ENCODE measurements around the gene COQ9. TPM values are rescaled to one million over a fixed set of nuclear protein-coding genes. Genes with fewer than 3 reads are reported as not detected.

Gene COQ9
- total RNA-seq, 1 experiment from 2014 or later = 32.9 TPM

- H3K9me3 ChIP-seq (ENCODE audit: control insufficient read depth, low read depth, low read length) = no peaks in the 10 kb centered on the region
- H3K27ac Mint-ChIP-seq = peak overlapping the region; percentile 21 to 86 (median 70); a peak in 5 of 7 replicates
- H2AFZ ChIP-seq (ENCODE audit: low read length) = no peak overlapping the region
- no peak overlapping the region for H3K23ac ChIP-seq (ENCODE audit: insufficient read length, low read depth, low read length)
- no peak overlapping the region; the same call in 1 of the 2 replicates for H3K14ac ChIP-seq (ENCODE audit: insufficient read depth, low read length)
- peaks cover 20 to 30% (median 21%) of the 10 kb centered on the region in 3 experiments for H3K36me3 Mint-ChIP-seq (ENCODE audit: insufficient read depth in 1 of 3, low read depth in 3 of 3)
- no peaks in the 10 kb centered on the region for H3K79me1 ChIP-seq (ENCODE audit: insufficient read depth, low read depth, low read length, poor library complexity, severe bottlenecking)
- no peak overlapping the region for H3K9ac ChIP-seq (ENCODE audit: extremely low read depth, insufficient read length, low read length)
- peaks cover 9% of the 10 kb centered on the region for H3K27me3 Mint-ChIP-seq (ENCODE audit: low read depth)
- H3K4me2 ChIP-seq (ENCODE audit: insufficient read depth, insufficient read length, low read length) = peak overlapping the region; percentile 34
- no peak overlapping the region for H4K91ac ChIP-seq (ENCODE audit: insufficient read length, low read depth, low read length)
- no peak overlapping the region for H2BK5ac ChIP-seq (ENCODE audit: insufficient read length, low read length)
- DNase-seq = peak; percentile 24
- no peak for TF ChIP-seq CTCF (conservative IDR thresholded peaks at IDR 0.05)
- peaks cover 39 to 62% of the 10 kb centered on the region in 2 experiments for H3K4me1 Mint-ChIP-seq
- H4K8ac ChIP-seq (replicated peaks; ENCODE audit: insufficient read length, low read depth, low read length) = no peak overlapping the region
- H3K18ac ChIP-seq (ENCODE audit: insufficient read length, low read depth, low read length) = no peak overlapping the region
- no CpG with 5 or more reads among the region's 30 CpGs for WGBS (ENCODE audit: extremely low coverage, insufficient read length, low lambda C conversion rate)
- peak overlapping the region in 1 of 2 experiments; percentile 61; a peak in 2 of 5 replicates for H3K4me3 Mint-ChIP-seq
- no peak overlapping the region for H3K27ac ChIP-seq (ENCODE audit: insufficient read length, low read depth, low read length)
- no peak overlapping the region for H2AK5ac ChIP-seq (ENCODE audit: insufficient read length, low read length)
- H3T11ph ChIP-seq (ENCODE audit: low read length) = no peak overlapping the region
- no peak overlapping the region for H2BK15ac ChIP-seq (ENCODE audit: low read depth, low read length)
- H3K56ac ChIP-seq (ENCODE audit: insufficient read length, low read depth, low read length) = no peak overlapping the region
- H2BK120ac ChIP-seq (ENCODE audit: low read depth, low read length, poor library complexity, severe bottlenecking) = no peak overlapping the region
- H2BK12ac ChIP-seq (ENCODE audit: insufficient read length, low read depth, low read length) = no peak overlapping the region
- no peak overlapping the region for H3K4ac ChIP-seq (ENCODE audit: low read depth, low read length)
- H3K9me3 Mint-ChIP-seq = no peaks in the 10 kb centered on the region
- H2BK20ac ChIP-seq (ENCODE audit: low read depth, low read length, poor library complexity, severe bottlenecking) = no peak overlapping the region
- H3K4me1 ChIP-seq (ENCODE audit: insufficient read depth, low read length) = peaks cover 17% of the 10 kb centered on the region; the same call in 1 of the 2 replicates
- no peaks in the 10 kb centered on the region for H4K20me1 ChIP-seq (ENCODE audit: control insufficient read depth, insufficient read depth, insufficient read length)
- no peak overlapping the region for H4K5ac ChIP-seq (ENCODE audit: insufficient read length, low read depth, low read length)
- no peaks in the 10 kb centered on the region for H3K27me3 ChIP-seq (ENCODE audit: insufficient read depth, low read length)
- peaks cover 8% of the 10 kb centered on the region for H3K23me2 ChIP-seq (ENCODE audit: insufficient read length, low read depth, low read length, poor library complexity, severe bottlenecking)
- H3K79me2 ChIP-seq (ENCODE audit: insufficient read depth, low read length) = no peaks in the 10 kb centered on the region
Observed at GRCh38 chr16:57474671-57475661, 27.7 kb downstream of the COQ9 start.

All from H9 (cell line).